ENCODE results near the gene NRXN3.

DNA sequence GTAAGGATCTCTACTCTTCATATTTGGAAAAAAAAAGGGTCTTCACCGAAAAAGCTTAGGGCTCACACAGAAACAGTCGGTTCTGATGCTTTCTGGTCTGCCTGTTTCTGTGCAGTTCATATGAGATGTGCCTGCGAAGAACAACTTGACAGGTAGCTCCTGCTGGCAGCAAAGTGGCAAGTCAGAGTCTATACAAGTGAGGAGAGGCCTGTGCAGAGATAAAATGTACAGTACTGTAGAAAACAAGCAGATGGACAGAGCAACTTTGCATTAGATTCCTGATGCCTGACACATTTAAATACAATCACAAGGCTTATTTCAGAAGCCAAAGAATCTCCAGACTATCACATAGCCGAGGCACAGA lies 1105.1 kb downstream of the NRXN3 start:
- TF ChIP-seq BHLHE40 (IDR thresholded peaks at IDR 0.05; ENCODE audit: low read depth, low read length) (no peak), MXI1 (IDR thresholded peaks at IDR 0.05; ENCODE audit: borderline replicate concordance, low read depth, low read length) (no peak), POLR2A (IDR thresholded peaks at IDR 0.05; ENCODE audit: low read depth, low read length) (no peak)
- TF ChIP-seq, protein P1, sequence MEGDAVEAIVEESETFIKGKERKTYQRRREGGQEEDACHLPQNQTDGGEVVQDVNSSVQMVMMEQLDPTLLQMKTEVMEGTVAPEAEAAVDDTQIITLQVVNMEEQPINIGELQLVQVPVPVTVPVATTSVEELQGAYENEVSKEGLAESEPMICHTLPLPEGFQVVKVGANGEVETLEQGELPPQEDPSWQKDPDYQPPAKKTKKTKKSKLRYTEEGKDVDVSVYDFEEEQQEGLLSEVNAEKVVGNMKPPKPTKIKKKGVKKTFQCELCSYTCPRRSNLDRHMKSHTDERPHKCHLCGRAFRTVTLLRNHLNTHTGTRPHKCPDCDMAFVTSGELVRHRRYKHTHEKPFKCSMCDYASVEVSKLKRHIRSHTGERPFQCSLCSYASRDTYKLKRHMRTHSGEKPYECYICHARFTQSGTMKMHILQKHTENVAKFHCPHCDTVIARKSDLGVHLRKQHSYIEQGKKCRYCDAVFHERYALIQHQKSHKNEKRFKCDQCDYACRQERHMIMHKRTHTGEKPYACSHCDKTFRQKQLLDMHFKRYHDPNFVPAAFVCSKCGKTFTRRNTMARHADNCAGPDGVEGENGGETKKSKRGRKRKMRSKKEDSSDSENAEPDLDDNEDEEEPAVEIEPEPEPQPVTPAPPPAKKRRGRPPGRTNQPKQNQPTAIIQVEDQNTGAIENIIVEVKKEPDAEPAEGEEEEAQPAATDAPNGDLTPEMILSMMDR (conservative IDR thresholded peaks at IDR 0.05; ENCODE audit: low read depth, low read length): no peak

All from IMR-90 (cell line).